GM18867 (cell line): Measurements from ENCODE around the gene KLHL8.

Source experiments
- ATAC-seq: cut with Tn5 transposase; IDR thresholded peaks from one replicate; pipeline ENCODE4 v1.9.1; 2021; ENCODE audit warnings: mild to moderate bottlenecking, moderate library complexity; ENCODE audit not compliant: unreplicated experiment

Gene KLHL8

GRCh38 chr4:87220094-87220822 lies at the start of gene KLHL8:
KLHL8 (minus strand) TSS chr4:87220618; CDS start chr4:87195539, 25,079 bp downstream.
- peak; percentile 93 for ATAC-seq

- ATAC-seq: no peak
These were observed 49.7 kb upstream of the KLHL8 start for GRCh38 chr4:87270144-87270543.

GRCh38 chr4:87268411-87268810 lies 48.0 kb upstream of the KLHL8 start:
- ATAC-seq: no peak

- no peak for ATAC-seq
These were observed 46.6 kb upstream of the KLHL8 start for GRCh38 chr4:87266986-87267385.

GRCh38 chr4:87262886-87263285 lies 42.5 kb upstream of the KLHL8 start:
- ATAC-seq: no peak

DNA sequence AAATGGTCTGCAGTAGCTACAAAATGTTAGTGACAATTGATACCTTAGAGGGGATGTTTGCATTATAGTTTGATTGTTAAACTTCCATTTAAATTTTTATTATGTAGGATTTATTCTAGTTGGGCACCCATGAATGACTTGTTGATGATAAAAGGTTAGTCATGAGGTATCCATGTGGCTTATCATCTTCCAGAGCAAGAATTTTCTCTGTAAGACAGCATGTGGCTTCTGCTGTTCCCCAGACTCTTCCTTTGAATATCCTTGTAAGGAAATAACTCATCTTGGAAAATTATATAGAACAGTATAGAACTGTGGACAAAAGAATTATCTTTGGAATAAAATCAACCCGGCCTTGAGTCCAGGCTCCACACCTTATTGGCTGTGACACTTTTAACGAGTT lies 40.1 kb upstream of the KLHL8 start:
- ATAC-seq: no peak

- ATAC-seq: no peak
These were observed 38.3 kb upstream of the KLHL8 start for GRCh38 chr4:87258677-87259076.

GRCh38 chr4:87257523-87257922 lies 37.1 kb upstream of the KLHL8 start:
- ATAC-seq: no peak

- ATAC-seq: no peak
These were observed 35.3 kb upstream of the KLHL8 start for GRCh38 chr4:87255755-87256154.

DNA sequence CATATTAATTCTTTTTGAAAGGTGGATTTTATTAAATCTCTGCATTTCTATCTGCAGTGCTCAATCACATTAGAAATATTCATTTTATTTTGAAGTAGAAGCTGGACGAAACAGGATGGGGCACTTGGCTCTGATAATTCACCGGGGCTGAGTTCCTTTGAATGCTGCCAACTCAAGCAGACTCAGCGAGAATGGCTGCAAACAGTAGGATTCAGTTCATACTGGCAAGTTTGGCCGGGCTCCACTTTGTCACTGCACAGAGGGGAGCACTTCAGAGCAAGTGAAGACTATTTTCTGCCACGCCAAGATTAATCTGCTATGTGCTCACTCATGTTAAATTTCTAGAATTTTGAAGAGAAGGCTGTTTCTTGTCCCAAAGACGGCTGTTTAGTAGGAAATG lies 30.7 kb upstream of the KLHL8 start:
- no peak for ATAC-seq

DNA sequence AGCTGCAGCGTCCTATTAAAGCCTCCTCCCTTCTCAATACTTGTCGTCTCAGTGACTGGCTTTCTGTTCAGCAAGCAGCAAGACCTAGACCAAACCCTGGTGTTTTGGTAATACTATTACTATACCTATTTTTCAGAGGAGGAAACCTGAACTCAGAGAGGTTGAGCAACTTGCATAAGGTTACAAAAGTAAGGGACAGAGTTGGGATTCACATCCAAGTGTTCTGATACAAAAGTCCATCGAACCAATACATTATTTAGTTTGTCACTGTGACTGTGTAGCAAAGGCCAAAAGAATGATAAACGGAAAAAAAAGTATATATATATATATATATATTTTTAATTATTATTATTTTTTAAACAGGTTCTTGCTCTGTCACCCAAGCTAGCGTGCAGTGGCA lies 29.9 kb upstream of the KLHL8 start:
- ATAC-seq: no peak

DNA sequence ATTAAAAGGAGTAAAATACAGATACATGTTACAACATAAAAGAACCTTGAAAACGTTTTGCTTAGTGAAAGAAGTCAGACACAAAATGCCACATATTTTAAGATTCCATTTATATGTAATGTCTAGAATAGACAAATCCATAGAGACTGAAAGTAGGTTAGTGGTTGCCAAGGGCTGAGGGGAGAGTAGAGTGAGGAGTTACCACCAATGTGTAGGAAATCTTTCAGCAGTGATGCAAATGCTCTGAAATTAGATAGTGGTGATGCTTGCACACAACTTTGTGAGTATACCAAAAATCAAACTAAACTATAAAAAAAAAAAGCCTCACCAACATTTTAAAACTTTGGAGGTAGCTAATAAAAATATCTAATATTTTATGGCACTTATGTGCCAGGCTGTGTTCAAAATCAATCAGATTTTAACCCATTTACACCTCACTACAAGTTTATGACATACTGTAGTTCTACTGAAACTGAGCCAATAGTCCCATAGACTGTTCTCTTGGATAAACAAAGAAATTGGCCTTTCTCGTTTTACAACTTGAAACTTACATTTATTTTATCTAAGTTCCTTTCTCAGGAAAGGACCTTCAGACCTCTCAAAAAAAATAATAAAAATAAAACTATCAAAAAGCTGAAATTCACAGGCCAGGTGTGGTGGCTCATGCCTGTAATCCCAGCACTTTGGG lies 29.1 kb upstream of the KLHL8 start:
- ATAC-seq: no peak

- ATAC-seq: no peak
These were observed 23.1 kb upstream of the KLHL8 start for GRCh38 chr4:87243426-87244053.

DNA sequence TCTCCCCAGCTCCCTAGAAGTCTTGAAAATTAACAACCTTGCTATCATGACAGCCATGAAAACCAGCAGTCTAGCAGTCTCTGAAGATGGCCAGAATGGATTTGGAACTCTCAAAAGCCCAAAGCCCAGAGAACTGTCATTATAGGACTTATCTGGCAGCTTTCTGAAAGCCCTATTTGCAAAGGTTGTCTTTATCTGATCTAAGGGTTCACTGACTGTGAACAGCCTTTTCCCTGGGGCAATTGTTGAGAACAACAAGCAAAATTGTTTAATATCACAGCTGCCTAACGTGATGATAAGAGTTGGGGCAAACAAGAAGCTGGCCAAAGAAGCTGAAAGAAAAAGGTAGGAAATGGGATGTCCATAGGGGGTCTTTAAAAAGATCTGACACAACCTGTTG lies 20.9 kb upstream of the KLHL8 start:
- no peak for ATAC-seq

GRCh38 chr4:87240341-87240740 lies 19.9 kb upstream of the KLHL8 start:
- ATAC-seq: no peak

- no peak for ATAC-seq
These were observed 19.4 kb upstream of the KLHL8 start for GRCh38 chr4:87239821-87240220.

- ATAC-seq: no peak
These were observed 18.8 kb upstream of the KLHL8 start for GRCh38 chr4:87239194-87239593.

- ATAC-seq: no peak
These were observed 16.4 kb upstream of the KLHL8 start for GRCh38 chr4:87236861-87237260.

- ATAC-seq: no peak
These were observed 14.7 kb upstream of the KLHL8 start for GRCh38 chr4:87235020-87235671.

DNA sequence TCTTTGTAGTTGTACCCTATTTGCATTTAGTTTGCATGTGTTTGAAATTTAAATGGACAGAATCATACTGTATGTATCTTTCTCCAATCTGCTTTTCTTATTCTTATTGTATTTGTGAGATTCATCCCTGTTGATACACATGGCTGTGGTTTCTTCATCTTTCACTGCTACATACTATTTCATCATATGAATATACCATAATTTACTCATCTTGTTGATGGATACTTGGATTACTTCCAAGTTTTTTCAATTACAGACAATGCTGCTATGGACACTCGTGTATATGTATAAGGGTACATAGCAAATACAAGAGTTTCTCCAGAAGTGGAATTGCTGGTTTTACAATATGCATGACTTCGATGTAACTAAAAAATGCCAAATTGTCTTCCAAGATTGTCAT lies 11.8 kb upstream of the KLHL8 start:
- no peak for ATAC-seq

- no peak for ATAC-seq
These were observed 10.4 kb upstream of the KLHL8 start for GRCh38 chr4:87230806-87231205.

DNA sequence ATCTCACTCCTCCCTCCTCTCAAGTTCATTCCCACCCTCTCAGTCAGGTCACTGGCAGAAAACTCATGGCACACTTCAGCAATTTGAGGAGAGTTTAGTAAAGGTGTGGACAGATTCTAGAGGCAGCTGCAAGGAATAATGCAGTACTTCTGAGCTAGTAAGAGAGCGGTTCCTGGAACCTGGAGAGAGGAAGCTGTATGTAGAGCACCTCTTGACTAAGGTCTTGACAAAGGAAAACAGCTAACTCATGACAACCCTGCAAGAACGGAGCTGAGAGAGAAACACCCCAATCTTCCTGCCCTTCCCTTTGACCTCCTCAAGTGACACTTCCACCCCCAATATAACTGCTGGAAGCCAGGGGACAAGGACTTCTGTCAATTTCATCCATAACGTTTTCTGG lies 9.6 kb upstream of the KLHL8 start:
- ATAC-seq: no peak
